Stimulated activated CD4-positive, alpha-beta T cell treated with anti-CD3 and anti-CD28 coated beads, Interleukin-15, amount 100 ng/mL, for 1 hour (primary cell): Measurements from ENCODE around the gene TDRD9.

ENCODE experiments used
- DNase-seq, 2 donors: peaks; one replicate each; pipeline ENCODE4 v3.0.0-alpha.2; 2020; ENCODE audit warnings: low read depth in 1 of 2, low spot score in 1 of 2

TDRD9 gene

DNA sequence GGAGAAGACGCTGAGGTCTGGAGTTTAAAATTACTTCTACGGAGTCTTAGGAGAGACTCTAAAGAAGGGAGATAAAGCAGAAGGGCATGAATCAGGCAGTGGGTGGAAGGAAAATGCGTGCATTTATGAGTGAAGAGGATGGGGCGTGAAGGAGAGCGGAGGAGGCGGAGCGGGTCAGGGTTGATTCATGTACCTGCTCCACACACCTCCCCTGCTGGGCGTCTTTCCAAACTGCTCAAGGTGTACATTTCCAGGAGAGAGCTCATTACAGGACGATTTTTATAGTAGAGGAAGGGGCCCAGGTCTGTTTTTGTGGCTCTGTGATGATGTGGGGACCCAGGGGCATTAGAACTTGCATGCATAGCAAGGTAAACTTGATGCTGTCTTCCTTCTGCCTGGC is 92.2 kb downstream of the TDRD9 start:
- no peak for DNase-seq

DNA sequence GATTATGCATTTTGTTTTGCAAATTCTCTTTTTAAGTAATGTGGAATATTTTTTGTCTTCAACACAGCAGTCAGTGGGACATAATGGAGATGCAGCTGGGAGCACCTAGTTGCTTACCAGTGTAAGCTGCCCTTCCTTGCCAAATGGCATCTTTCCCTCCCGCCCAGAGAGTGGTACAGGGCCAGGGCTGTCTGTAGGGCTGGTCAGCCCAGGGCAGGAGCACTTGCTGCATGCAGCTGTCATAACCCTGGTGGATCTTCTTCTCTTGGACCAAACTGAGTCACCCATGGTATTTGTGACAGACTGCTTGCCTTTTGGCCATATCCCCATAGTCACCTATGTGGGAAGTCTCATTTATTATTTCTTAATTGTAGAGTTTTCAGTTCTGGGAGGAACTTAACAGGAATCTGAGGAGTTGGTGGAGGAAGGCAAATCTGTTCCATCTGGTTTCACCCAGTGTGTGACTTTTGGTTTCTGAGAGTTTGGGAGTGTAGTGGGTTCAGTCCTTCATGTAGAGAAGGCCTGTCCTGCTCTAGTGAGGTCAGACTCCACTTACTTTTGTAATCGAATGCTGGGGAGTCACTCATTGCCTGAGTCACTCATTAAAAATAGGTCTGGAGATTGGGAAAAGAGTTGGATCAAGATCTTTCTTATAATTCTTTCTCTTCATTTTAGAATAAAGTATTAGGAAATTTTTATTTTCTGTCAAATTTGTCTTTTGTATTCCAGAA is 95.2 kb downstream of the TDRD9 start:
- DNase-seq = no peak

DNA sequence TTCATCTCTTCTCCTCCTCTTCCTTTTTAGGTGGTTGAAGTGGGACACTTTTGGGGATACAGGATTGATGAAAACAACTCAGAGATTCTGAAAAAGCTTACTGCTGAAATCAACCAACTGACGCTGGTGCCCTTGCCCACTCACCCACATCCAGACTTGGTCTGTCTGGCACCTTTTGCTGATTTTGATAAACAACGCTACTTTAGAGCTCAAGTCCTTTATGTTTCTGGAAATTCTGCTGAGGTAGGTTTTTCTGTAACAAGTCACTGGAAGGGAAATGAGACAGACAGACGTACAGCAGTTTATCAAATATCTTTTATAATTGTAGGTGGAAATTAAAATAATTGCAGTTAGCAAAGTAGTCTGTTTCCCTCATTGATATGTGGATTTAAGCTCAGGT is 97.3 kb downstream of the TDRD9 start:
- DNase-seq = no peak

DNA sequence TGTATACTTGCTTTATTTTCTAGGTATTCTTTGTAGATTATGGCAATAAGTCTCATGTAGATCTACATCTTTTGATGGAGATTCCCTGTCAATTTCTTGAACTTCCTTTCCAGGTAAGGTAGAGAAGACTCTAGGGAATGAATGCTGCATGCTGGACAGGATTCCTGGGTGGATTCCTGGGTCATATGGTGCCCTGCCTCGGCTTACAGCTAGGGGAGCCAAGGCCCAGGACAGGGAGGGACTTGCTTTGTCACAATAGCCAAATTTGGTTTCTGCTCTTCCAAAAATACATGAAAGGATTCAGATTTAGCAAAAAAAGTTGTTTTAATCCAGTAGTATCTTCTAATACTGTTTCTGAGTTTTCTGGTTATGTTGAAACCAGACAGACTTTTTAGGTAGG is 97.8 kb downstream of the TDRD9 start:
- DNase-seq = no peak

DNA sequence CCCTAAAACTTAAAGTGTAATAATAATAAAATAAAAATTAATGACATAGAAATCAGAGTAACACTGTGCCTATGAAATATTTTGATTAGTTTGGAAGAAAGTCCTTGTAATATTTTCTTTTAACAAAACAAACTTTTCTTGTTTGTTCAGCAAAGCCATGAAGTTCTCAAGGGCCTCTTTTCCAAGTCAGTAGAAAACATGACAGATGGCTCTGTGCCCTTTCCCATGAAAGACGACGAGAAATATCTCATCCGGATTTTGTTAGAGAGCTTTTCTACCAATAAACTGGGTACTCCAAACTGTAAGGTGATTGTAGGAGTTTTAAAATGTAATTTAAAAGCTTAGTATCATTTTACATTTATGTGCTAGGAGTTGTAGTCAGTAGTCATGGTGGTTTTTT is 102.7 kb downstream of the TDRD9 start:
- DNase-seq = no peak

DNA sequence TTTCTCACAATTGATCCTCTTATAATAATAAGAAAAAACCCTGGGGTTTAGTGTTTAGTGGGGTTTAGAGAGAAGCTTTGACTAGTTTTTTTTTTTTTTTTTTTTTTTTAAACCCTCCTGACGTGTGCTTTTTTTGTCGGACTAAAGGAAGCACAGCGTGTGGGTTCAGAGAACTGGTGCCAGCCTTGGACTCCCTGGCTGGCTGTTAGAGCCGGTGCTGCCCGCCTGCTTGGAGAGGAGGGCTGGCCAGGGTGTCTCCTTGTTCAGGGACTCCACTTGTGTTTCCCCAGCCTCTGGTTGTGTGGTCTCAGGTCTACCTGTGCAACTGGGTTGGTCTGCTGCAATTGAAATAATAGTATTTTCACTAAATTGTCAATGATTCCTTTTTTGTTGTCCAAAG is 103.1 kb downstream of the TDRD9 start:
- DNase-seq = no peak

DNA sequence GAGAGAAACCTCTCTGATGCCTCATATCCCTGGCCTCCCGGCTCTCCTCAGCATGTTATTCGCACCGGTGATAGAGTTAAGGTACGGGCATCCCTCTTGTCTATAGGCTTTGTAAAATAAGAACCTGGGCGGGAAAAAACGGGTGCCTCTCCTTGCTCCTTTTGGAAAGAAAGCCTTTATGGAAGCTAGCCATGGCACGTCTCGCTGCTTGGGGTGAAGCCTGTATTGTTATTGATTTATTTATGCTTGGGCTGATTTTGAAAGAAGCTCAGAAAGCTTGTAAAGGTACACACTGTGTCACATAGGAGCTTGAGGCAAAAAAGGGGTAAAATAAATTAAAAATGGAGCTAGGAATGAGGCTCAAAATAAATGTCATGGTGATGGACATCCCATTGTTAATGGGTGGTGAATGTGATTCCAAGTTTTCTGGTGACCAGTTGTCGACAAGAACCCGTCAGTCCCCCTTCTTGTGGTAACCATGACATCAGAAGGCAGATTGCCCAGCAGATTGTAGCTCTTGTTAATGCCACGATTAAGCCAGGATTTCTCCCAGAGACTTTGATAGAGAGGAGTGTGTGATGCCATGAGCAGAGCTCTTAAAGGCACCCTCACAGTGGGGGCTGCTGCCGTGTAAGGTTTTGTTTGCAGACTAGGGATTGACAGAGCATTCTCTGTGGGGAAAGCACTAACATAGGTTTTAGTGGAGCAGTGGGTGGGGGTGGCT is 106.9 kb downstream of the TDRD9 start:
- DNase-seq = no peak

DNA sequence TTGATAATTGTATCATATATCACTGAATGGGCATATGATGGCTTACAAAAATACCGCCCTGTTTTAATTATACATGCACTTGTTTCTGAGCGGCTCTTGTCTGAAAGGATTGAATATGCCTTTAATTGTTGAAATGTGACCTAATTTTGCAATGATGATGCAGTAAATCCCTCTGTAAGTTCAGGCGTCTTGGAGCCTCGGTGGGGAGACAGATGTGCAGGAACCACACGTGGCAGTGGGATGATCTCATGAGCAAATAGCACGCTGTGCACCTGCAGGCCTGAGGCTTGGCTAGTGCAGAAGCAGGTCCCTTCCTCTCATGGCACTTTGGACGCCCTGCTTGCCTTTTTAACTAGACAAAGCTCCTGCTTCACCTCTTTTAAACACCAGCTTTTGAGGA is 108.0 kb downstream of the TDRD9 start:
- no peak for DNase-seq

DNA sequence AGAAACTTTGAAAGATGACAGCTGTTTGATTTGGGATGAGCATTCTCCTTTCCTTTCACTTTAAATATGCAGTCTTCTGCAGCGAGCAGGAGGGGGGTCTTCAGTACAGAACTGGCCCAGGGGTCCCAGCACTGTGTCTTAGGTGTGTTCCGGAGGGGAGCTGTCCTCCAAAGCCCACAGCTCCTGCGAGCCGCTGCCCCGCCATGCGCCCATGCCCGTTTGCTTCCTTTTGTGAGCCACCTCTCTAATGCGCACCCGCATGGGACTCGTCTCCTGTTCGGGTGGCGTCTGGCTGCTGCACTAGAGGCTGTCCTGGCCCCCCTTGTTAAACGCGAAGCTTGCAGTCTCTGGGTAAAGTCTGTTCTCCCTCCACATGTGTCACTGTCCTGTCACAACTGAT is 108.8 kb downstream of the TDRD9 start:
- no peak for DNase-seq

DNA sequence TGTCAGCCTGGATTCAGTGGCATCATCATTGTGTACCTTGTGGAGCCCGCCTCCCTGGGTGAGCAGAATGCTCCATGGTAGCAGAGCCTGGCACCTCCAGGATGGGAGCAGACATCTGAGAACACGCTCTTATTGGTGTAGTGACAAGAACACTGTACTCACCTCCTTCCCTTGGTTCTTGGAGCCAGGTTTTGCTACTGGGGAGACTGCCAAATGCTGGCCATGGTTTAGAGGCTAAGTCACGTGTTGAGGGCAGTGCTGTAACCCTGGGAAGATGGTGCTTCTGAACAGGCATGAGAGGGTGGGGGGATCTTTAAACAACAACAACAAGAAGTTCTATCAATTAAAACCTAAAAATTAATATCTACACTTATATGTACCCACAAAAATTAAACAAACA is 109.6 kb downstream of the TDRD9 start:
- DNase-seq = no peak

DNA sequence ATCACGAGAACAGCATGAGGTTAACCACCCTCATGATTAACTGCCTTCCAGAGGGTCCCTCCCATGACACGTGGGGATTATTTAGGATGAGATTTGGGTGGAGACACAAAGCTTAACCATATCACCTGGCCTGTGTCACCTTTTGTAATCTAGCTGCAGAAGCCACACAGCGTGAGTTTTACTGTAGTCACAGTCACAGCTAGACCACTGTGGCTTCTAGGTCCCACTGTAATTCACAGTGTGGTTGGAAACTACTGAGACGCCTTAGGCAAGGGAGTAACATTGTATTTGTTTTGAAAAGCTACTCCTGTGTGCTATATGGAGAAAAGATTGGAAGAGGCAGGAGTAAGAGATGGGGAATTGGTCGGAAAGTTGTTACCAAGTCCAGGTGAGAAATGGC is 111.0 kb downstream of the TDRD9 start:
- DNase-seq = no peak

DNA sequence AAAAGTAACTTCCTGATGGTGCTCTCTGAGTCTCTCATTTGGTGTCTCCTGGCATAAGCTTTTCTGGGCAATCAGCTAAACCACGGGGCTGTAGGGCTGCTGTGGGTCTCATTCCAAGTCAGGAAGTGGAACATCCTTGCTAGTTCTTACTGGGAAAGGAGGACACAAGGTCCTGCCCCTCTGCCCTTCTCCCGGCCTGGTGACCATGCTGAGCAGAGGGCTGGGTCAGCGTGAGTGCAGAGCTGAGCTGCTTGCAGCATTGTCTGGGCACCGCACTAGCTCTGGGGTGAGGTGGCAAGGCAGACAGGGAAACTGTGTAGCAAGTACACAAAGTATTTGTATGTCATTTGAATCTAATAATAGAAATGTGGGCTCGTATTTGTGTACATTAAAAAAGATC is 112.3 kb downstream of the TDRD9 start:
- no peak for DNase-seq

DNA sequence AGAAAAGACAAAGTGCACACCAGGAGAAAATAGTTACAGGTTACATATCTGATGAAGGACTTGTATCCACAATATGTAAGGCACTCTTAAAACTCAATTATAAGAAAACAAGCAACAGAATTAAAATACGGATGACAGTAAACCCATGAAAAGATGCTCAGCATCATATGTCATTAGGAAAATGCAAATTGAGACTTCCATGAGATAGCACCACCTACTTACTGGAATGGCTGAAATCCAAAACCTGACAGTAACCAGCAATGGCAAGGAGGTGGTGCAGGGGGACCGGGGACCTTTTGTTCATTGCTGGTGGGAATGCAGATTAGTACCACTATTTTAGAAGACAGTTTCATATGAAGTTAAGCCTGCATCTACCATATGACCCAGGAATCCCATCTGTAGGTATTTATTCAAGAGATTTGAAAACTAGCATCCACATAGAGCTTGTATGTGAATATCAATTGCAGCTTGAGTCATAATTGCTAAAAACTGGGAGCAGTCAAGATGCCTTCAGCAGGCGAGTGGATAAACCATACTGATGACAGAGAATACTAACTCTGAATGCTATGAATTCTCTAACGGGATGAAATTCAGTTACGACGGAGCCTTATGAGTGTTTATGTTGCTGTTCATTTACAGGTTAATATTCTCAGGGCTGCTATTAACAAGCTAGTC is 113.3 kb downstream of the TDRD9 start:
- DNase-seq = no peak

DNA sequence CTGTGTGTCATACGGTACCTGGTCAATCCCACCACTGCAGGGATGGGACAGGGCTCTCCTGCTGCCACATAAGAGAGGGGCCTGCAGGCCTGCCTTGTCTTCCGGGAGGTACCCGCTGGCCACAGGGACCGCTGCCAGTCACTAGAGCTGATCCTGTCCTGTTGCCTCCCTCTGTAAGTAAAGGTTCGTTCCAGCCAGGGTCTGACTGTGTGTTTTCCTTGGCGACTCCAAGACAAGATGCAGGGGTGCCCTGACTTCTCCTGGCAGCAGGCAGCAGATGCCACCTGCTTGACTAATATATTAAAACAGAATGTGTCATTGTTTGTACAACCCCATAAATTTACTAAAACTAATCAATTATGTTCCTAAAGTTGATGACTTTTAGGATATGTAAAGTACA is 115.8 kb downstream of the TDRD9 start:
- no peak for DNase-seq

DNA sequence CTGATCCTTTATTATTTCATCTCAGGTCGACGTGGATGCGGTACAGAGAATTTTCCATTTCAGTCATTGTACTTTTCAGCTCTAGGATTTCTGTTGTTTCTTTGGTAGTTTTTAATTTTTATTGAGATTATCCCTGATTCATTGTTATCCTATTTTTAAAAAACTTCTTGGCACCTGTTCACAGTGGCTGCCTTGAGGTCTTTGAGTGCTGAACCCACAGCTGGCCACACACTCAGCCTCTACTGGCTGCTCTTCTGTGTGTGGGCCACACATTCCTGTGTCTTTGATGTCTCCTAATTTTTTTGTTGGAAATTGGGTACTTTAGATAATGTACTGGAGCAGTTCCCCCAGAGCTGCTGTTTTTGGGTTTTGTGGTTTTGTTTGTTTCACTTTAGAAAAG is 119.5 kb downstream of the TDRD9 start:
- DNase-seq = no peak

DNA sequence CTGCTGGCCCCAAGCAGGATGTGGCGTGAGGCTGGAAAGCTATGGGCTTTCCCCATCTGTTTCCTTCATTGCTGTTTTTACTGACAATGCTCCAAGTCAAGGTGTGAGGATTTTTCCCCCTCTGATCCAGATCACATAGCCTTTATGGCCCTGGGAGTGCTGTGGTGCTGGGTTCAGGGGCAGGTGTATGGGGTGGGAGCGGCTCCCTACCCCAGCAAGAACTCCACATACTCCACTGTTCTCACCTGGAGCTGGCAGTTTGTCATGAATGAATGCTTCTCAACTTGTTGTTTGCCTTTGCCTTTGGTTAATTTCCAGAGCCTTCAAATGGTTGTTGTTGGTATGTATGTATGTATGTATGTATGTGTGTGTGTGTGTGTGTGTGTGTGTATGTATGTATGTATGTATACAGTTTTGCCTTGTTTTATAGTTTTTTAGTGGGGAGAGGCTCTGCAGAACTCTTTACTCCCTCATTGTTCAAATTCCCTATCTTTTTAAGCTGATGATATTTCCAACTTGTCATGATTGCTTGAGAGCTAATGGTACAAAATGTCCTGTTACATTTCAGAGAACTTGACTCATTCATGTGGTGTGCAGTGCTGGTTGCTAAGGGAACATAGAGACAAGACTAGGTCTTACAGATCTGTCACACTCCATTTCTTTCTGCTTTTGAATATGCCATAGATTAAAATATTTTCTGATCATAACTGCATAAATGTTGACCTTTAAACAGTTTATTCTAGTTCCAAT is 120.7 kb downstream of the TDRD9 start:
- DNase-seq = no peak

DNA sequence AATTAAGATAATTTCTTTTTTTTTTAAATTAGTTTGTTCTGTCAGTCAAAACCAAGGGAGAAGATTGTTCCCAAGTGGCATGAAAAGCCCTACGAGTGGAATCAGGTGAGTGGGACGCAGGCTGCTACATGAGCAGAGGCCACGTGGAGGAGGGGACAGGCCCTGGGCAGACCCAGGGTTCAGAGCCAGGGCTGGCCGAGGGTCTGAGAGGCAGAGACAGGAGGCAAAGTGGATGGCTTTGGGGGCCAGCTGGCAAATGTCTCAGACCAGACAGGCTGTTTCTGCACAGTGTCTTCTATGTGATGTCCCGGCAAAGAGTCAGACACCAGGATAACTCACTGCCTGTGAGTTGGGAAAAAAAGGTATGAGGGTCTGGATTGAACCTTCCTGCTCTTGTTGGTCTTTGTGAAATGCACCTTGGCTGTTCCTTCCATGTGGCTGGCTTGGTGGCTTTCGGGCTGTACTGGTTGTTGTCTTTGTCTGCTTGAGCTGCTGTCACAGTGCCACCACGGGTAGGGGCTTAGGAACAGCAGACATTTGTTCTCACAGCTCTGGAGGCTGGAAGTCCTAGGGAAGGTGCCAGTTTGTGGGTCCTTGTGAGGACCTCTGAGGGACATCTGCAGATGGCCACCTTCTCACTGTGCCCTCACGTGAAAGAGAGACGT is 121.5 kb downstream of the TDRD9 start:
- DNase-seq = no peak

DNA sequence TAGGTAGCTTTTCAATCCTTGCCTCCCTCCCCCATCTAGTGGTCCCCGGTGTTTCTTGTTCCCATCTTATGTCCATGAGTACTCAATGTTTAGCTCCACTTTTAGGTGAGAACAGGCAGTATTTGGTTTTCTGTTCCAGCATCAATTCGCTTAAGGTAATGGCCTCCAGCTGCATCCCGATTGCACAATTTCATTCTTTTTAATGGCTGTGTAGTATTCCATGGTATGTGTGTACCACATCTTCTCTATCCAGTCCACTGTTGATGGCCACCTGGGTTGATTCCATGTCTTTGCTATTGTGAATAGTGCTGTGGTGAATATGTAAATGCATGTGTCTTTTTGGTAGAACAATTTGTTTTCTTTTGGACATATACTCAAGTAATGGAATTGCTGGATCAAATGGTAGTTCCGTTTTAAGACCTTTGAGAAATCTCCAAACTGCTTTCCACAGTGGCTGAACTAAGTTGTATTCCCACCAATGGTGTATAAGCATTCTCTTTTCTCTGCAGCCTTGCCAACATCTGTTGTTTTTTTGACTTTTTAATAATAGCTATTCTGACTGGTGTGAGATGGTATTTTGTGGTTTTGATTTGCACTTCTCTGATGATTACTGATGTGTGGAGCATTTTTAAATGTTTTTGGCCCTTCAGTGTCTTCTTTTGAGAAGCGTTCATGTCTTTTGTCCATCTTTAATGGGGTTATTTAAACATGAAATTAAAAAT is 123.0 kb downstream of the TDRD9 start:
- DNase-seq = no peak

DNA sequence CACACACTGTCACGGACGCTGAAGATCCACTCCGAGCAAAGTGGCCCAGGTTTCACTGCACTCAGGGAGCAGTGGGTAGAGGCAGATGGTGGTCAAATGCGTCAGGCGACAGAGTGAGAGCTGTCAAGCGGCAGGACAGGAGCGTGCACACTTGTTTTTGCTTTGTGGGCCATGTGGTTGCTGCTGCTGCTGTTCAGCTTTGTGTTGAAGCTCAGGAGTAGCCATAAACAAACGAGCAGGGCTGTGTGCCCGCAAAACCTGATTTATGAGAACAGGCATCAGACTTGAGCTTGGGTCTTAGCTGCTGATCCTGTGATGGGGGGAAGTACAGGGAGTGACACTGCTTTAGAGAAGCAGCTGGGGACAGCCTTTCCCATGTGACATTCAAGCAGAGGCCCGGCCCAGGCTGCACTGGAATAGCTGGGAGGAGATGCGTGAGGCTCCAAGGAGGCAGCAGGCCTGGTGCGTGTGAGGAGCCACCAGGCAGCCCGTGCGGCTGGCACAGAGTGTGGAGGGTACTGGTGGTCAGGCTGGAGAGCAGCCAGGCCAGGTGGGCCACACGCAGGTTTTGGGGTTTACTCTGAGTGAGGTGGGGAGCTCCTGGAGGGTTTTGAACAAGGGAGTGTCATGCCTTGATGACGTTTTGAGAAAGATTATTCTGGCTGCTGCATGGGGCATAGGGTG is 126.1 kb downstream of the TDRD9 start:
- DNase-seq = no peak

DNA sequence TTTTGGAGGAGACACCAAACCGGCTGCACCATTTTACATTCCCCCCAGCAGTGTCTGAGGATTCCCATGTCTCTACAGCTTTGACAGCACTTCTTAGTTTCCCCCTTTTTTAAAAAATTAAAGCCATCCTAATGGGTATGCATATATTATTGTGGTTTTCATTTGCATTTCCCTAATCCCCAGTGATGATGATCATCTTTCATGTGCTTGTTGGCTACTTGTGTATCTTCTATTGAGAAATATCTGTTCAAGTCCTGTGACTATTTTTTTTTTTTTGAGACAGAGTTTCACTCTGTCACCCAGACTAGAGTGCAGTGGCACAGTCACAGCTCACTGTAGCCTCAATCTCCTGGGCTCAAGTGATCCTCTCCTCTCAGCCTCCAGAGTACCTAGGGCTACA is 134.0 kb downstream of the TDRD9 start:
- DNase-seq = no peak
